Nephron (organoid): ENCODE data around the gene PCDHA4.
"Not testable (repeated sequence)": the region's sequence is repeated elsewhere in the genome, so short reads cannot be mapped to it uniquely, and the experiment has no call there.

ENCODE experiments used
- H3K27ac Mint-ChIP-seq, 3 experiments: 2 replicates each; pipeline ENCODE4 v1.8.0; 2020; ENCODE audit warnings: mixed read lengths in 3 of 3, mild to moderate bottlenecking in 2 of 3, moderate library complexity in 1 of 3
- H3K27me3 Mint-ChIP-seq: 2 replicates; pipeline ENCODE4 v1.8.0; 2021; ENCODE audit warnings: low read depth, mild to moderate bottlenecking, moderate library complexity, mixed read lengths
- H3K36me3 Mint-ChIP-seq: 2 replicates; pipeline ENCODE4 v1.8.0; 2020; ENCODE audit warnings: low read depth, mixed read lengths
- H3K4me1 Mint-ChIP-seq: 2 replicates; pipeline ENCODE4 v1.8.0; 2020; ENCODE audit warnings: mixed read lengths
- H3K4me3 Mint-ChIP-seq, 3 experiments: 2 replicates each; pipeline ENCODE4 v1.8.0; 2020; ENCODE audit warnings: mild to moderate bottlenecking in 3 of 3, mixed read lengths in 3 of 3, moderate library complexity in 2 of 3
- H3K9me3 Mint-ChIP-seq: 2 replicates; pipeline ENCODE4 v1.8.0; 2020; ENCODE audit warnings: mixed read lengths
- TF ChIP-seq, protein P1 (sequence below), 3 experiments: fragments of 200-600 bp; sonication (generic); IDR thresholded peaks; one replicate each; pipeline ENCODE4 v1.5.0; 2021; ENCODE audit warnings: antibody characterized with exemption in 3 of 3; ENCODE audit not compliant: unreplicated experiment in 3 of 3

The PCDHA4 gene

DNA sequence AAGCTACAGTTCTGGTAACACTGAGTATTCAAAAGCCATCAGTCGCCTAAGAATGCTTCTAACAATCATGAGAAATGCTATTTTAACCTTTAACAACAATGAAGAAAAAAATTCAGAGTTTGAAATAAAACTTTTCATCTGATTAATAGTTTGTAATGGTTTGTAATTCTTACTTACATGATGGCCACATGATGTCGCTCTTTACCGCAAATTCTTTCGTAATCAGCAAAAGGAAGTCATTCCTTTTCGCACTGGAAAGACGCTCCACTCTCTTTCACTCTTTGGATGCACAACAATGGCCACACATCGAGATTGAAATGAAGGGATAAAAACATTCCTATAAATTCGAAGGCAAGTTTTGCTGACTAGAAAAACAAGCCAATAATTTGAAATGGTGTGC, 27.1 kb downstream of the PCDHA4 start, which contains the start of gene PCDHA7:
Gene PCDHA7, plus strand, starts transcription at position 277 of the 400 bp plus-strand sequence. Its CDS starts 115 bp downstream, at position 392.
- no peaks in the 10 kb centered on the region for H3K27me3 Mint-ChIP-seq
- peaks cover 53% of the 10 kb centered on the region for H3K9me3 Mint-ChIP-seq
- H3K36me3 Mint-ChIP-seq = peaks cover 85% of the 10 kb centered on the region
- H3K4me1 Mint-ChIP-seq = no peaks in the 10 kb centered on the region
- no peak within 1 kb of the TSS for H3K4me3 Mint-ChIP-seq
- no peak within 1 kb of the TSS for H3K27ac Mint-ChIP-seq
- TF ChIP-seq, protein P1, sequence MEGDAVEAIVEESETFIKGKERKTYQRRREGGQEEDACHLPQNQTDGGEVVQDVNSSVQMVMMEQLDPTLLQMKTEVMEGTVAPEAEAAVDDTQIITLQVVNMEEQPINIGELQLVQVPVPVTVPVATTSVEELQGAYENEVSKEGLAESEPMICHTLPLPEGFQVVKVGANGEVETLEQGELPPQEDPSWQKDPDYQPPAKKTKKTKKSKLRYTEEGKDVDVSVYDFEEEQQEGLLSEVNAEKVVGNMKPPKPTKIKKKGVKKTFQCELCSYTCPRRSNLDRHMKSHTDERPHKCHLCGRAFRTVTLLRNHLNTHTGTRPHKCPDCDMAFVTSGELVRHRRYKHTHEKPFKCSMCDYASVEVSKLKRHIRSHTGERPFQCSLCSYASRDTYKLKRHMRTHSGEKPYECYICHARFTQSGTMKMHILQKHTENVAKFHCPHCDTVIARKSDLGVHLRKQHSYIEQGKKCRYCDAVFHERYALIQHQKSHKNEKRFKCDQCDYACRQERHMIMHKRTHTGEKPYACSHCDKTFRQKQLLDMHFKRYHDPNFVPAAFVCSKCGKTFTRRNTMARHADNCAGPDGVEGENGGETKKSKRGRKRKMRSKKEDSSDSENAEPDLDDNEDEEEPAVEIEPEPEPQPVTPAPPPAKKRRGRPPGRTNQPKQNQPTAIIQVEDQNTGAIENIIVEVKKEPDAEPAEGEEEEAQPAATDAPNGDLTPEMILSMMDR (IDR thresholded peaks at IDR 0.05; ENCODE audit: unreplicated experiment in 3 of 3) = no peak

DNA sequence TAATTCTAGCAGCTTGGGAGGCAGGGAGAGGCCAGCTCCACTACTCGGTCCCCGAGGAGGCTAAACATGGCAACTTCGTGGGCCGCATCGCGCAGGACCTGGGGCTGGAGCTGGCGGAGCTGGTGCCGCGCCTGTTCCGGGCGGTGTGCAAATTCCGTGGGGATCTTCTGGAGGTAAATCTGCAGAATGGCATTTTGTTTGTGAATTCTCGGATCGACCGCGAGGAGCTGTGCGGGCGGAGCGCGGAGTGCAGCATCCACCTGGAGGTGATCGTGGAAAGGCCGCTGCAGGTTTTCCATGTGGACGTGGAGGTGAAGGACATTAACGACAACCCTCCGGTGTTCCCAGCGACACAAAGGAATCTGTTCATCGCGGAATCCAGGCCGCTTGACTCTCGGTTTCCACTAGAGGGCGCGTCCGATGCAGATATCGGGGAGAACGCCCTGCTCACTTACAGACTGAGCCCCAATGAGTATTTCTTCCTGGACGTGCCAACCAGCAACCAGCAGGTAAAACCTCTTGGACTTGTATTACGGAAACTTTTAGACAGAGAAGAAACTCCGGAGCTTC, 27.7 kb downstream of the PCDHA4 start:
- H3K27ac Mint-ChIP-seq, H3K4me3 Mint-ChIP-seq, H3K4me1 Mint-ChIP-seq, H3K27me3 Mint-ChIP-seq: not testable (repeated sequence)
- Mint-ChIP-seq H3K9me3 (peaks cover 52% of the 10 kb centered on the region), H3K36me3 (peaks cover 84% of the 10 kb centered on the region)

DNA sequence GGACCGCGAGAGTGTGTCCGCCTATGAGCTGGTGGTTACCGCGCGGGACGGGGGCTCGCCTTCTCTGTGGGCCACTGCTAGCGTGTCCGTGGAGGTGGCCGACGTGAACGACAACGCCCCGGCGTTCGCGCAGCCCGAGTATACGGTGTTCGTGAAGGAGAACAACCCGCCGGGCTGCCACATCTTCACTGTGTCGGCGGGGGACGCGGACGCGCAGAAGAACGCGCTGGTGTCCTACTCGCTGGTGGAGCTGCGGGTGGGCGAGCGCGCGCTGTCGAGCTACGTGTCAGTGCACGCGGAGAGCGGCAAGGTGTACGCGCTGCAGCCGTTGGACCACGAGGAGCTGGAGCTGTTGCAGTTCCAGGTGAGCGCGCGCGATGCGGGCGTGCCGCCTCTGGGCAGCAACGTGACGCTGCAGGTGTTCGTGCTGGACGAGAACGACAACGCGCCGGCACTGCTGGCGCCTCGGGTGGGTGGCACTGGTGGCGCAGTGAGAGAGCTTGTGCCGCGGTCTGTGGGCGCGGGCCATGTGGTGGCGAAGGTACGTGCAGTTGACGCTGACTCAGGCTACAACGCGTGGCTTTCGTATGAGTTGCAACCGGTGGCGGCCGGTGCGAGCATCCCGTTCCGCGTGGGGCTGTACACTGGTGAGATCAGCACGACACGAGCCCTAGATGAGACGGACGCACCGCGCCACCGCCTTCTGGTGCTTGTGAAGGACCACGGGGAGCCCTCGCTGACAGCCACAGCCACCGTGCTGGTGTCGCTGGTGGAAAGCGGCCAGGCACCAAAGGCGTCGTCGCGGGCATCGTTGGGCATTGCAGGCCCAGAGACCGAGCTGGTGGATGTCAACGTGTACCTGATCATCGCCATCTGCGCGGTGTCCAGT, 29.0 kb downstream of the PCDHA4 start:
- Mint-ChIP-seq H3K27me3 (no peaks in the 10 kb centered on the region), H3K9me3 (peaks cover 61% of the 10 kb centered on the region), H3K27ac (no peak overlapping the region), H3K36me3 (peaks cover 89% of the 10 kb centered on the region), H3K4me3 (no peak overlapping the region), H3K4me1 (no peaks in the 10 kb centered on the region)
- TF ChIP-seq, protein P1 (IDR thresholded peaks at IDR 0.05; ENCODE audit: unreplicated experiment in 3 of 3) = no peak

DNA sequence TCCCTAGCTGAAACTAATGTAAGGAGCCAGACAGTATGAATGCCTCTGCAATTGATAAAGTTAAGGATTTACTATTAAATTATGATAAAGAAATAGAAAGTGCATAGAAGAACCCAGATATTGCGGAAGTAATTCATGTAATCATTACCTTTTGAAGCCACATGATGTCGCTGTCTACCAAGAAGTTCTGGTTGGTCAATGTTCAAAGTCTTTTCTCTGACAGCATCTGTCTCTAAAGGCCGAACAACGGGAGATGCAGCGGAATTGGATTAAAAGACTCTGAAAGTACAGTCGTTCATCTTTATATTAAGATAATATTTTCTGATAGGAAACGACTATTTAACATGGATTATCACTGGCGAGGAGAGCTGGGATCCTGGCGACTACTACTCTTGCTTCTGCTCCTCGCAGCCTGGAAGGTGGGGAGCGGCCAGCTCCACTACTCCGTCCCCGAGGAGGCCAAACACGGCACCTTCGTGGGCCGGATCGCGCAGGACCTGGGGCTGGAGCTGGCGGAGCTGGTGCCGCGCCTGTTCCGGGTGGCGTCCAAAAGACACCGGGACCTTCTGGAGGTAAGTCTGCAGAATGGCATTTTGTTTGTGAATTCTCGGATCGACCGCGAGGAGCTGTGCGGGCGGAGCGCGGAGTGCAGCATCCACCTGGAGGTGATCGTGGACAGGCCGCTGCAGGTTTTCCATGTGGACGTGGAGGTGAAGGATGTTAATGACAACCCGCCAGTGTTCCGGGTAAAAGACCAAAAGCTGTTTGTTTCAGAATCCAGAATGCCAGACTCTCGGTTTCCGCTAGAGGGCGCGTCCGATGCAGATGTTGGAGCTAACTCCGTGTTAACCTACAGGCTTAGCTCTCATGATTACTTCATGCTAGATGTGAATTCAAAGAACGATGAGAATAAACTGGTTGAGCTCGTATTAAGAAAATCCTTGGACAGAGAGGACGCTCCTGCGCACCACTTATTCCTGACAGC, 34.4 kb downstream of the PCDHA4 start, which contains the start of gene PCDHA8:
Gene PCDHA8, plus strand, starts transcription at position 210 of the 985 bp plus-strand sequence. Its CDS starts 135 bp downstream, at position 345.
- Mint-ChIP-seq H3K9me3 (peaks cover 48% of the 10 kb centered on the region), H3K36me3 (peaks cover 84% of the 10 kb centered on the region), H3K27ac (no peak within 1 kb of the TSS), H3K27me3 (no peaks in the 10 kb centered on the region), H3K4me1 (no peaks in the 10 kb centered on the region), H3K4me3 (no peak within 1 kb of the TSS)
- TF ChIP-seq, protein P1 (IDR thresholded peaks at IDR 0.05; ENCODE audit: unreplicated experiment in 3 of 3) = no peak

DNA sequence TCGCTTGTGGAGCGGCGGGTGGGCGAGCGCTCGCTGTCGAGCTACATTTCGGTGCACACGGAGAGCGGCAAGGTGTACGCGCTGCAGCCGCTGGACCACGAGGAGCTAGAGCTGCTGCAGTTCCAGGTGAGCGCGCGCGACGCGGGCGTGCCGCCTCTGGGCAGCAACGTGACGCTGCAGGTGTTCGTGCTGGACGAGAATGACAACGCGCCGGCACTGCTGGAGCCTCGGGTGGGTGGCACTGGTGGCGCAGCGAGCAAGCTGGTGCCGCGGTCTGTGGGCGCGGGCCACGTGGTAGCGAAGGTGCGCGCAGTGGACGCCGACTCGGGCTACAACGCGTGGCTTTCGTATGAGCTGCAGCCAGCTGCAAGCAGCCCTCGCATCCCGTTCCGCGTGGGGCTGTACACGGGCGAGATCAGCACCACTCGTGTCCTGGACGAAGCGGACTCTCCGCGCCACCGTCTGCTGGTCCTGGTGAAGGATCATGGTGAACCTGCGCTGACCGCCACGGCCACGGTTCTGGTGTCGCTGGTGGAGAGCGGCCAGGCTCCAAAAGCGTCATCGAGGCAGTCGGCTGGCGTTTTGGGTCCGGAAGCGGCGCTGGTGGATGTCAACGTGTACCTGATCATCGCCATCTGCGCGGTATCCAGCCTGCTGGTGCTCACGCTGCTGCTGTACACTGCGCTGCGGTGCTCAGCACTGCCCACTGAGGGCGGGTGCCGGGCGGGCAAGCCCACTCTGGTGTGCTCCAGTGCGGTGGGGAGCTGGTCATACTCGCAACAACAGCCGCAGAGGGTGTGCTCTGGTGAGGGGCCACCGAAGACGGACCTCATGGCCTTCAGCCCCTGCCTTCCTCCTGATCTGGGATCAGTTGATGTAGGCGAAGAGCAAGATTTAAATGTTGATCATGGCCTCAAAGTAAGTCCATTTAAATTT, 36.2 kb downstream of the PCDHA4 start:
- Mint-ChIP-seq H3K4me1 (no peaks in the 10 kb centered on the region), H3K9me3 (peaks cover 56% of the 10 kb centered on the region), H3K4me3 (no peak overlapping the region), H3K27ac (no peak overlapping the region), H3K27me3 (no peaks in the 10 kb centered on the region), H3K36me3 (peaks cover 86% of the 10 kb centered on the region)
- TF ChIP-seq, protein P1 (IDR thresholded peaks at IDR 0.05; ENCODE audit: unreplicated experiment in 3 of 3) = no peak

DNA sequence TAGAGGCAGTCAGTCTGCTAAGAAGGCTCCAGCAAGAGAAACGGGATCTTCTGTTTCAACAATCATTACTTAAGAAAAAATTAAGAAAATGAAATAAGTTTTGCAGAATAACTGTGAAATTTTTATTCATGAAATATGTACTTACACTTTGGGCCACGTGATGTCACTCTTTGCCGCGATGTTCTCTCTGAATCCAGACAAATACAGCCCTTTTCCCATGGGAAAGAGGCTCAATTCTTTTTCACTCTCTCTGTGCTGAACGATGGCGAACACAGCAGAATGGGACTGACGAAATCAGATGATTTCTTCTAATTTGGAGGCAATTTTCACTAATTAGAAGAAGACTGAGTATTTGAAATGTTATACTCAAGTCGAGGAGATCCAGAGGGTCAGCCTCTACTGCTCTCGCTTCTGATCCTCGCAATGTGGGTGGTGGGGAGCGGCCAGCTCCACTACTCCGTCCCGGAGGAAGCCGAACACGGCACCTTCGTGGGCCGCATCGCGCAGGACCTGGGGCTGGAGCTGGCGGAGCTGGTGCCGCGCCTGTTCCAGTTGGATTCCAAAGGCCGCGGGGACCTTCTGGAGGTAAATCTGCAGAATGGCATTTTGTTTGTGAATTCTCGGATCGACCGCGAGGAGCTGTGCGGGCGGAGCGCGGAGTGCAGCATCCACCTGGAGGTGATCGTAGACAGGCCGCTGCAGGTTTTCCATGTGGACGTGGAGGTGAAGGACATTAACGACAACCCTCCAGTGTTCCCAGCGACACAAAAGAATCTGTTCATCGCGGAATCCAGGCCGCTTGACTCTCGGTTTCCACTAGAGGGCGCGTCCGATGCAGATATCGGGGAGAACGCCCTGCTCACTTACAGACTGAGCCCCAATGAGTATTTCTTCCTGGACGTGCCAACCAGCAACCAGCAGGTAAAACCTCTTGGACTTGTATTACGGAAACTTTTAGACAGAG, 41.6 kb downstream of the PCDHA4 start, which contains the start of gene PCDHA9:
Gene PCDHA9, plus strand, starts transcription at position 244 of the 964 bp plus-strand sequence. Its CDS starts 114 bp downstream, at position 358.
- Mint-ChIP-seq H3K36me3 (peaks cover 78% of the 10 kb centered on the region), H3K9me3 (peaks cover 54% of the 10 kb centered on the region)
- H3K4me1 Mint-ChIP-seq, H3K27me3 Mint-ChIP-seq, H3K4me3 Mint-ChIP-seq, H3K27ac Mint-ChIP-seq: not testable (repeated sequence)

DNA sequence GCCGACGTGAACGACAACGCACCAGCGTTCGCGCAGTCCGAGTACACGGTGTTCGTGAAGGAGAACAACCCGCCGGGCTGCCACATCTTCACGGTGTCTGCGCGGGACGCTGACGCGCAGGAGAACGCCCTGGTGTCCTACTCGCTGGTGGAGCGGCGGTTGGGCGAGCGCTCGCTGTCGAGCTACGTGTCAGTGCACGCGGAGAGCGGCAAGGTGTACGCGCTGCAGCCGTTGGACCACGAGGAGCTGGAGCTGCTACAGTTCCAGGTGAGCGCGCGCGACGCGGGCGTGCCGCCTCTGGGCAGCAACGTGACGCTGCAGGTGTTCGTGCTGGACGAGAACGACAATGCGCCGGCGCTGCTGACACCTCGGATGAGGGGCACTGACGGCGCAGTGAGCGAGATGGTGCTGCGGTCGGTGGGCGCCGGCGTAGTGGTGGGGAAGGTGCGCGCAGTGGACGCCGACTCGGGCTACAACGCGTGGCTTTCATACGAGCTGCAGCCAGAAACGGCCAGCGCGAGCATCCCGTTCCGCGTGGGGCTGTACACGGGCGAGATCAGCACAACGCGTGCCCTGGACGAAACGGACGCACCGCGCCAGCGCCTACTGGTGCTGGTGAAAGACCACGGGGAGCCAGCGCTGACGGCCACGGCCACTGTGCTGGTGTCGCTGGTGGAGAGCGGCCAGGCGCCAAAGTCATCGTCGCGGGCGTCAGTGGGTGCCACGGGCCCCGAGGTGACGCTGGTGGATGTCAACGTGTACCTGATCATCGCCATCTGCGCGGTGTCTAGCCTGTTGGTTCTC, 43.2 kb downstream of the PCDHA4 start:
- peaks cover 73% of the 10 kb centered on the region for H3K36me3 Mint-ChIP-seq
- not testable (repeated sequence) for H3K4me1 Mint-ChIP-seq

More for the DNA sequence above, 43.2 kb downstream of the PCDHA4 start:
- not testable (repeated sequence) for H3K4me3 Mint-ChIP-seq, H3K27me3 Mint-ChIP-seq, H3K27ac Mint-ChIP-seq
- peaks cover 54% of the 10 kb centered on the region for H3K9me3 Mint-ChIP-seq
